ENCODE measurements around the gene TESPA1. TPM values are rescaled to one million over a fixed set of nuclear protein-coding genes. Genes with fewer than 3 reads are reported as not detected.

TESPA1 gene
- total and polyA plus RNA-seq, 2 of the 8 experiments (the other 6 are each of a cell fraction or from before 2014, with no cell fraction given) = not detected

DNA sequence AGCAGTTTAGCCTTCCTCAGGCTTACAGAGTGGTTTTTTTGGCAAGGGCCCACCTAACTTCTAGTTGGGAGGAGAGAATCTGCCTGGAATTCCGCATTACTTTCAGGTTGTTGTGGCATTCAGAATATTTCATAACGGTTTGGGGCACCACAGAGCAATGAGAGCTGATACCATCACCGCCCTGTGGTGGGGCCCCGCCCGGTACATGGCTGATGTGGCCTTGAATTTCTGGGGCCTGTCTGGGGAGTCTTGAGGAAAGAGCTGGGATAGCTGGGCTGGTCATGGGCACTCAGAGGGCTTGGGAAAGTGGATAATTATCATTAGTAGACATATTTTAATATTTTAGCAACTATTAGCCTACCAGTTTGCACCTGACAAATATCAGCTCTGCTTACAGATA lies 4.2 kb downstream of the TESPA1 start:
- Histone ChIP-seq H3K79me2 (ENCODE audit: control insufficient read depth in 1 of 2, insufficient read depth in 2 of 2, low read length in 2 of 2) (no peaks in the 10 kb centered on the region), H4K91ac (replicated peaks; ENCODE audit: insufficient read length, low read length) (no peak overlapping the region), H3K4me1 (replicated peaks in 1 of 4; ENCODE audit: control insufficient read depth in 3 of 4, insufficient read depth in 4 of 4, low read length in 3 of 4) (peaks cover 0 to 4% (median 1%) of the 10 kb centered on the region in 4 experiments; a peak in 1 of 7 replicates), H3K27me3 (replicated peaks in 1 of 4; ENCODE audit: control insufficient read depth in 3 of 4, extremely low read depth in 1 of 4, insufficient read depth in 3 of 4, low read length in 3 of 4) (no peaks in the 10 kb centered on the region), H3K18ac (ENCODE audit: extremely low read depth, low read length) (no peak overlapping the region), H2BK5ac (ENCODE audit: low read depth, low read length) (no peak overlapping the region), H2BK20ac (ENCODE audit: low read length) (no peak overlapping the region), H3K9me3 (ENCODE audit: insufficient read depth in 2 of 2, low read depth in 1 of 2, low read length in 1 of 2) (no peaks in the 10 kb centered on the region), H3K9ac (replicated peaks in 1 of 4; ENCODE audit: extremely low read depth in 1 of 4, low read depth in 3 of 4, low read length in 3 of 4) (no peak overlapping the region), H2AFZ (ENCODE audit: low read length) (no peak overlapping the region), H3K4ac (replicated peaks; ENCODE audit: insufficient read length, low read depth, low read length) (no peak overlapping the region), H2BK15ac (ENCODE audit: low read length) (no peak overlapping the region), H3K36me3 (ENCODE audit: control insufficient read depth in 2 of 4, insufficient read depth in 4 of 4, low read length in 3 of 4) (no peaks in the 10 kb centered on the region), H2BK12ac (ENCODE audit: low read depth, low read length) (no peak overlapping the region), H3K23ac (ENCODE audit: insufficient read length) (no peak overlapping the region), H3K4me3 (ENCODE audit: extremely low read depth in 1 of 4, insufficient read depth in 2 of 4, low read depth in 3 of 4, low read length in 4 of 4) (no peak overlapping the region), H3K4me2 (ENCODE audit: insufficient read depth in 1 of 2, low read depth in 2 of 2, low read length in 2 of 2) (no peak overlapping the region), H2AK5ac (ENCODE audit: low read depth, low read length) (no peak overlapping the region), H4K20me1 (replicated peaks in 1 of 2; ENCODE audit: control insufficient read depth in 1 of 2, insufficient read depth in 2 of 2, low read length in 2 of 2) (no peaks in the 10 kb centered on the region), H3K56ac (replicated peaks; ENCODE audit: insufficient read length, low read depth, low read length) (no peak overlapping the region), H3K79me1 (ENCODE audit: low read depth, low read length) (no peaks in the 10 kb centered on the region), H3K23me2 (ENCODE audit: low read depth, low read length) (no peaks in the 10 kb centered on the region), H4K8ac (ENCODE audit: extremely low read depth, insufficient read depth, low read length) (no peak overlapping the region), H3K14ac (ENCODE audit: insufficient read length) (no peak overlapping the region), H2BK120ac (replicated peaks; ENCODE audit: low read depth, low read length) (no peak overlapping the region), H3K27ac (ENCODE audit: low read depth, low read length) (no peak overlapping the region), H4K5ac (ENCODE audit: insufficient read length, low read depth, low read length) (no peak overlapping the region)
- WGBS, 2 experiments (ENCODE audit: extremely low coverage in 1 of 2, insufficient coverage in 1 of 2, insufficient read length in 1 of 2, insufficient replicate concordance in 2 of 2, low coverage in 1 of 2, low lambda C conversion rate in 2 of 2, missing lambda C conversion rate in 1 of 2) = 96% methylated on average over 5 of the region's 5 CpGs; no CpG with 5 or more reads in 1 of the 2 experiments
- FAIRE-seq (no peak), DNase-seq (ENCODE audit: low read depth in 1 of 2, low spot score in 2 of 2) (no peak)
- ChIA-PET POLR2A (ENCODE audit: partially characterized antibody) (no interaction called here), CTCF (ENCODE audit: partially characterized antibody) (interaction anchor here (0.6 to 3.2 kb wide), 5 partner anchors 12 to 171 kb away, joined by 3 to 13 read pairs (median 4); no protein-coding TSS in a partner anchor)
- no peak for TF ChIP-seq GABPA (IDR thresholded peaks at IDR 0.05; ENCODE audit: borderline replicate concordance, insufficient read depth, low read length)
- TF ChIP-seq TEAD4 (IDR thresholded peaks at IDR 0.05; ENCODE audit: low read depth, low read length) = no peak
- TF ChIP-seq EGR1 (IDR thresholded peaks at IDR 0.05; ENCODE audit: borderline replicate concordance, low read depth, low read length) = no peak
- no peak for TF ChIP-seq SP2 (IDR thresholded peaks at IDR 0.05; ENCODE audit: low read length)
- no peak for TF ChIP-seq POU5F1 (IDR thresholded peaks at IDR 0.05; ENCODE audit: low read depth, low read length)
- TF ChIP-seq CBX5 (IDR thresholded peaks at IDR 0.05; ENCODE audit: low read depth, low read length) = no peak
- no peak for TF ChIP-seq ZNF274 (IDR thresholded peaks at IDR 0.05; ENCODE audit: borderline replicate concordance, extremely low read depth, low read length)
- TF ChIP-seq EZH2 (IDR thresholded peaks at IDR 0.05; ENCODE audit: low read depth, low read length, severe bottlenecking) = no peak
- no peak for TF ChIP-seq SP4 (IDR thresholded peaks at IDR 0.05; ENCODE audit: low read length)
- no peak for TF ChIP-seq CTBP2 (IDR thresholded peaks at IDR 0.05; ENCODE audit: borderline replicate concordance, insufficient read depth, insufficient read length, low read length)
- TF ChIP-seq MAFK (IDR thresholded peaks at IDR 0.05; ENCODE audit: low read depth, low read length) = no peak
- TF ChIP-seq KDM1A (IDR thresholded peaks at IDR 0.05; ENCODE audit: borderline replicate concordance, low read length) = no peak
- TF ChIP-seq TCF12 (IDR thresholded peaks at IDR 0.05; ENCODE audit: low read depth, low read length) = no peak
- TF ChIP-seq BACH1 (IDR thresholded peaks at IDR 0.05; ENCODE audit: low read length) = no peak
- TF ChIP-seq BCL11A (IDR thresholded peaks at IDR 0.05; ENCODE audit: low read depth in 2 of 2, low read length in 2 of 2) = no peak
